GM19372 (cell line): ENCODE results near the gene CALML4.

ENCODE experiments used
- ATAC-seq: cut with Tn5 transposase; IDR thresholded peaks from one replicate; pipeline ENCODE4 v1.9.1; 2021; ENCODE audit warnings: mild to moderate bottlenecking, low read depth, moderate library complexity; ENCODE audit not compliant: unreplicated experiment

The CALML4 gene

DNA sequence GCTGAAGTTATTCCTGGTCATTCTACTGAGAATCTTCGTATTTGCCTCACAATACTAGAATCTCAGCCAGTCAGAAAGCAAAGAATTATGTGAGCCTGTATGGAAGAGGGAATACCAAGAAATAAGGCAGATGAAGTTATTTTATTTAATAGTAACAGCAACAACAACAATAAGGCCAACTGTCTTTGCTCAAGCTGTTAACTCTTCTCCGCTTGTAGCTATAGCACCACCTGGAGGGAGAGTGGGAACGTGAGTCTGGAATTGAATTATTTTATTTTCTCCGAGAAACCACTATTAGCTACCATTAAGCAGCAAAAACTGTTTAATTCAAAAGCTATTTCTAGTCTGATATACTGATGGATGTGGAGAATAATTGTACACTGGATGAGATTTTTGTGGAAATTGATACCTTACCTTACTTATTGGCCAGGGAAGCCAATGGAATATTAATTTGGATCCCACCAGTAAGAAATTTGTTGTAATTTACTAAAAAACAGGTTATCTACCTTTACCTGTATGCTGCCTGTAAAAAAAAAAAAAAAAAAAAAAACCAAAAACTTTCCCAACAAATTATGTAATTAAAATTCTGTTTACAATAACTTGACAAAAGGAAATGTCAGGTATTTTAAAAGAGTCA is 50.1 kb downstream of the CALML4 start:
- ATAC-seq = no peak

DNA sequence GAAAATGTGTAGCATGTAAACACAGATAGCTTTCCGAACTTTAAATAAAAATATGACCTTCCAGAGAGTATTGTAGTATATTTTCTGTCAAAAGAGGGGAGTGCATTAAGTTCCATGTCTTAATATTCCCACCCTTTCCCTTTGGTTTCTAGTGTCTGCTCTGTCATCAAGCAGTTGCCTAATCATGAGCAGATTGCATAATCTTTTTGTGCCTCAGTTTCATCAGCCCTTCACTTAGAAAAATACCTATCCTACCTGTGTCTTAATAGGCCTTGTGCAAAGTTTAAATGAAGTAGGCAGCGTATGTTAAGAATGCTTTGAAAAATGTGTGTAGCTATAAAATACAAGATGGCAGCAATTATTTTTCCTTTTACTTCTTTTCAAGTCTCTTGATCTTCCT is 52.8 kb downstream of the CALML4 start:
- no peak for ATAC-seq

DNA sequence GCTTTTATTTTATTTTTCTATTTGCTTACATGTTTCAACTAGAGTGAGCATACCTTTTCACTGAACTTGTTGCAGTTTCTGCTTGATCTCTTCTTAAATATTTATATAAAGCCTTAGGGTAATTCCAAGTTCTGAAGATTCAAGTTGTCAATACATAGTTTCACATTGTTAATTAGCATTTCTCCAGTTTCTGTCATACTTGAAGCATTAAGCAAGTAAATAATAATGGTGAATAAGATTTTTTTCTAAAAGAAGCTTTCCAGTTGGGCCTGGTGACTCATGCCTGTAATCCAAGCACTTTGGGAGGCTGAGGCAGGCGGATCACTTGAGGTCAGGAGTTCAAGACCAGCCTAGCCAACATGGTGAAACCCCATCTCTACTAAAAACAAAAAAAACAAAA is 53.9 kb downstream of the CALML4 start:
- no peak for ATAC-seq

DNA sequence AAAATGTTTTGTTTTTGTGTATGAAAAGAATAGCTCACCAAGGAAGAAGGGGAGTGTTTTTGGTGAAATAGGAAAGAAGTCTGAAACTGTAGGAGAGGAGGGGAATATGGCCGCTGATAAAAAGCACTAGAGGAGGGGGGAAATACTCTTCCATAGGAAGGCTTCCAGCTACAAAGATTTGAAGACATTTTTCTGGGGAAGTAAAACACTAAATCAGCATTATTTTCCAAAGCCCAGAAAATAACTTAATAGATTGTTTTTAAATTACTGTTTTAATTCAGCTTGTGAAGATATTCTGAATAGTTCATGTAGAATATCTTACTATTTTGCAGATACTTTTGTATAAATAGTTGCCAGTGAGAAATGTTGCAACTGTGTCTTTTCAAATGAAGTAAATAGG is 54.9 kb downstream of the CALML4 start:
- ATAC-seq = no peak

DNA sequence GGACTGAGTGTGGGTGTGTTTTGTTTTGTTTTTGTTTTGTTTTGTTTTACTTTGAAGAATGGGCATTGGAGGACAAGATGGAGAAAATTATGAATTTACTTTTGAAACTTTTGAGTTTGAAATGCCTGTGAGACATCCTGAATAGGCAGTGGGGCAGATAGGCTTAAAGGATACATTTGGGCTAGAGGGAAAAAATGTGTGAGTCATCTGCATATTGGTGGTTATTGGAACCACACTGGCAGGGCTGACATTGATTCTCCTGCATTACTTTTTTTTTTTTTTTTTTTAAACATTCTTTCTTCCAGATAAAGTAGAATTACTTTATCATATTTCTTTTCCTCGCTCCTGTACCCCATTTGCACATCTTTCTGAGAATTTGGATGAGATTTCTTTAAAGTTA is 56.1 kb downstream of the CALML4 start:
- ATAC-seq = no peak

DNA sequence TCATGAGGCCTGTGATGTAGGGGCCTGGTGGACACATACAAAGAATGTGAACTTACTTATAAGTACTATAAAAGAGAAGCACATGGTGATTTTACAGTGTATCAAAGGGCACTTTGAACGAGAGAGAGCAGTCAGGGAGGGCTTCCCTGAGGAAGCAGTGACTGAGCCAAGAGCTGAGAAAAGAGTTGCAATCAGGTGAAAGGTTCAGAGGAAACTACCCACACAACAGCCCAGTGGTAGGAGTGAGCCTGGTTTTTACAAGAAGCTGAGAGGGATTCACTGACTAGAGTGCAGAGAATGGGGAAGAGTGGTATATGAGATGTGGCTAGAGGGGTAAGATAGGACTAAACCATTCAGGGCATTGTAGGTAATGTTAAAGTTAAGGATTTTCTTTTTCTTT is 57.1 kb downstream of the CALML4 start:
- no peak for ATAC-seq

DNA sequence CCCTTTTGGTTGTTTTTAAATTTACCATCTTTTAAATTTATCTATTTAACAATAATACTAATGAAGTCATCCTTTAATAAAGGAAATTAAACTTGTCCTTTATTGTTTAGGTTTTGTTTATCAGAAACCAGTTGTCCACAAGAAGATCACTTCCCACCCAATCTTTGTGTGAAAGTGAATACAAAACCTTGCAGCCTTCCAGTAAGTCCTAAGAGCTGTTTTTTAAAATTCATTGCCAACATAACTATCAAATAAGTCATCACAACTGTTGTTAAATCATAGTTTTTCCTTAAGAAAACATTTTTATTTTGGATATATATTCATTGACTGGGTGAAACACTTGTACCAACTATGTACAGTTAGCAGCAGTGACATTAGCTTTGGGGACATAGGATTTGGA is 59.4 kb downstream of the CALML4 start:
- ATAC-seq = no peak

DNA sequence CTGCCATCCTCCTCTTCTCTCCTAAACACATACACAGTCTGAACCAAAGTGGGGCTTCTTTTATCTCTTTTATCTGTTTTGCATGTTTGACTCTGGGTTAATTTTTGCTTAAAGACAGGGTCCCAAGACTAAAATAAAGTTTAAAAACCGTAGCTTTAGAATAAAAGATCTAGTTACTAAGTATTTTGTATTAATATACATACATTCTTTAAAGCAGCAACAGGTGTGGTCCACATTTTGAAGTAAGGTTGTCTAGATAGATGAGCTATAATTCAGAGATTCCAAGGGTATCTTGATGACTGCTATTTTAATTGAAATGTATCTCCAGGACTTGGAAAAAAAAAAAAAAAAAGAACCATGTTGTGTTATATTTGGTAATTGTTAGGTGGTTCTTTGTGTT is 61.3 kb downstream of the CALML4 start:
- no peak for ATAC-seq

DNA sequence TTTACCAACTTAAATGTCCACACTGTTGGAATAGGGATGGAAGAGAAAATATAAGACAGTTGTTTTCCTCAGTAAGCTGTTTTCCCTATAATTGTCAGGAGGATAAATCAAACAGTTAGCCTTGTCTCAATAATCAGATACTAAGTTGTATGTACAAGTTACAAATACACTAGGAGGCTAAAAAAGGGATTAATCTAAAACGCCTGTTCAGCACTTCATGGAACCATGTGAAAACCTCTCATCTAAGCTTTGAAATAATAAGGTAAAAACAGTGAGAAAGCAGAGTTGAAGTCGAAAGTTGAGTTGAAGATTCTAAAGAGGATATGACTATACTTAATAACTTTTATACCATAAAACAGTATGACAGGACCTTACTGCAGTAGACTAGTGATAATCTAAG is 62.0 kb downstream of the CALML4 start:
- no peak for ATAC-seq
